H1 (cell line): ENCODE results near the gene F11R. TPM values are rescaled to one million over a fixed set of nuclear protein-coding genes. Genes with fewer than 3 reads are reported as not detected.

ENCODE experiments used
- CTCF ChIA-PET: fragments of 300-600 bp; sonication (Branson Sonifier 250); formaldehyde crosslinking; loops from one replicate; lab custom pipeline; 2021; ENCODE audit not compliant: partially characterized antibody; lab: Charles Lee
- POLR2A ChIA-PET: fragments of 300-600 bp; sonication (Branson Sonifier 250); formaldehyde crosslinking; loops from one replicate; lab custom pipeline; 2021; ENCODE audit warnings: inconsistent platforms; ENCODE audit not compliant: partially characterized antibody; lab: Charles Lee
- DNase-seq, 2 experiments: peaks; one replicate each; pipeline versions ENCODE4 v3.0.0 to v3.0.0-alpha.2; 2010 to 2022; ENCODE audit warnings: low spot score in 2 of 2, low read depth in 1 of 2, mixed read lengths in 1 of 2
- FAIRE-seq: peaks from 2 replicates; lab custom pipeline; 2011; peaks lifted over from hg19 to GRCh38; lab: Jason Lieb, UNC
- H2AFZ ChIP-seq: 2 replicates; pipeline ENCODE4 v1.8.1; 2012; ENCODE audit warnings: low read length, inconsistent platforms
- H2AK5ac ChIP-seq: 2 replicates; pipeline ENCODE4 v1.6.1; 2013; ENCODE audit warnings: low read depth, low read length
- H2BK120ac ChIP-seq: replicated peaks from 2 replicates; pipeline ENCODE3; 2013; ENCODE audit warnings: low read depth, low read length, inconsistent platforms
- H2BK12ac ChIP-seq: 2 replicates; pipeline ENCODE4 v1.6.1; 2013; ENCODE audit warnings: low read depth, low read length
- H2BK15ac ChIP-seq: 2 replicates; pipeline ENCODE4 v1.6.1; 2013; ENCODE audit warnings: low read length
- H2BK20ac ChIP-seq: 2 replicates; pipeline ENCODE4 v1.6.1; 2013; ENCODE audit warnings: low read length
- H2BK5ac ChIP-seq: 2 replicates; pipeline ENCODE4 v1.6.1; 2013; ENCODE audit warnings: low read depth, low read length
- H3K14ac ChIP-seq: 2 replicates; pipeline ENCODE4 v1.6.1; 2013; ENCODE audit warnings: inconsistent platforms; ENCODE audit not compliant: insufficient read length
- H3K18ac ChIP-seq: 2 replicates; pipeline ENCODE4 v1.6.1; 2013; ENCODE audit warnings: low read length; ENCODE audit errors: extremely low read depth
- H3K23ac ChIP-seq: 2 replicates; pipeline ENCODE4 v1.6.1; 2013; ENCODE audit warnings: inconsistent platforms; ENCODE audit not compliant: insufficient read length
- H3K23me2 ChIP-seq: 2 replicates; pipeline ENCODE4 v1.6.1; 2013; ENCODE audit warnings: low read depth, low read length
- H3K27ac ChIP-seq: 2 replicates; pipeline ENCODE4 v1.6.1; 2011; ENCODE audit warnings: low read depth, low read length, inconsistent platforms
- H3K27me3 ChIP-seq, 4 experiments: replicated peaks in 1 of 4; 1 replicate in 1 of 4; 2 replicates in 3 of 4; pipeline versions ENCODE4 v1.6.1 to v1.8.1; 2011 to 2013; ENCODE audit warnings: low read length in 3 of 4, mild to moderate bottlenecking in 3 of 4, inconsistent platforms in 2 of 4, mixed read lengths in 2 of 4, moderate library complexity in 1 of 4; ENCODE audit not compliant: control insufficient read depth in 3 of 4, insufficient read depth in 3 of 4; ENCODE audit errors: extremely low read depth in 1 of 4
- H3K36me3 ChIP-seq, 4 experiments: 2 replicates each; pipeline versions ENCODE4 v1.6.1 to v1.8.1; 2011 to 2013; ENCODE audit warnings: mild to moderate bottlenecking in 4 of 4, low read length in 3 of 4, moderate library complexity in 2 of 4, control low read depth in 1 of 4, inconsistent platforms in 1 of 4; ENCODE audit not compliant: insufficient read depth in 4 of 4, control insufficient read depth in 2 of 4
- H3K4ac ChIP-seq: replicated peaks from 2 replicates; pipeline ENCODE3; 2013; ENCODE audit warnings: low read length, low read depth, mixed read lengths, inconsistent platforms; ENCODE audit not compliant: insufficient read length
- H3K4me1 ChIP-seq, 4 experiments: replicated peaks in 1 of 4; 1 replicate in 1 of 4; 2 replicates in 3 of 4; pipeline versions ENCODE4 v1.6.1 to v1.8.1; 2011 to 2013; ENCODE audit warnings: low read length in 3 of 4, inconsistent platforms in 2 of 4, mixed read lengths in 1 of 4; ENCODE audit not compliant: insufficient read depth in 4 of 4, control insufficient read depth in 3 of 4
- H3K4me2 ChIP-seq, 2 experiments: 2 replicates each; pipeline versions ENCODE4 v1.6.1 to v1.8.1; 2011 to 2013; ENCODE audit warnings: low read depth in 2 of 2, low read length in 2 of 2, control low read depth in 1 of 2, inconsistent platforms in 1 of 2, mild to moderate bottlenecking in 1 of 2; ENCODE audit not compliant: insufficient read depth in 1 of 2
- H3K4me3 ChIP-seq, 4 experiments: fragments of 200-600, 300-600 bp in 1 of 4; sonication (generic), shearing (Covaris generic), sonication (Bioruptor Twin) in 1 of 4; 2 replicates each; pipeline versions ENCODE4 v1.5.1 to v1.8.1; 2011 to 2016; ENCODE audit warnings: low read length in 4 of 4, low read depth in 3 of 4, control low read depth in 2 of 4, inconsistent platforms in 2 of 4, mild to moderate bottlenecking in 2 of 4, mixed read lengths in 1 of 4, moderate library complexity in 1 of 4; ENCODE audit not compliant: insufficient read depth in 2 of 4; ENCODE audit errors: extremely low read depth in 1 of 4
- H3K56ac ChIP-seq: replicated peaks from 2 replicates; pipeline ENCODE3; 2013; ENCODE audit warnings: low read depth, mild to moderate bottlenecking, mixed read lengths, low read length, inconsistent platforms; ENCODE audit not compliant: insufficient read length
- H3K79me1 ChIP-seq: 2 replicates; pipeline ENCODE4 v1.6.1; 2013; ENCODE audit warnings: low read depth, low read length, control low read depth
- H3K79me2 ChIP-seq, 2 experiments: 2 replicates each; pipeline versions ENCODE4 v1.6.1 to v1.8.1; 2012 to 2013; ENCODE audit warnings: low read length in 2 of 2, mild to moderate bottlenecking in 2 of 2, inconsistent platforms in 1 of 2; ENCODE audit not compliant: insufficient read depth in 2 of 2, control insufficient read depth in 1 of 2
- H3K9ac ChIP-seq, 4 experiments: replicated peaks in 1 of 4; 1 replicate in 1 of 4; 2 replicates in 3 of 4; pipeline versions ENCODE4 v1.6.1 to v1.8.1; 2011 to 2013; ENCODE audit warnings: low read depth in 3 of 4, low read length in 3 of 4, control low read depth in 2 of 4, mild to moderate bottlenecking in 2 of 4, moderate library complexity in 2 of 4, inconsistent platforms in 1 of 4; ENCODE audit errors: extremely low read depth in 1 of 4
- H3K9me3 ChIP-seq, 2 experiments: 2 replicates each; pipeline versions ENCODE4 v1.6.1 to v1.8.1; 2012 to 2013; ENCODE audit warnings: mild to moderate bottlenecking in 2 of 2, moderate library complexity in 2 of 2, control low read depth in 1 of 2, inconsistent platforms in 1 of 2, low read depth in 1 of 2, low read length in 1 of 2, mixed read lengths in 1 of 2; ENCODE audit not compliant: insufficient read depth in 2 of 2
- H4K20me1 ChIP-seq, 2 experiments: replicated peaks in 1 of 2; 2 replicates each; pipeline versions ENCODE3 to v1.8.1; 2011 to 2013; ENCODE audit warnings: inconsistent platforms in 2 of 2, low read length in 2 of 2, mild to moderate bottlenecking in 1 of 2; ENCODE audit not compliant: insufficient read depth in 2 of 2, control insufficient read depth in 1 of 2
- H4K5ac ChIP-seq: 2 replicates; pipeline ENCODE4 v1.6.1; 2013; ENCODE audit warnings: low read length, low read depth, mixed read lengths, inconsistent platforms; ENCODE audit not compliant: insufficient read length
- H4K8ac ChIP-seq: 2 replicates; pipeline ENCODE4 v1.8.0; 2013; ENCODE audit warnings: mild to moderate bottlenecking, moderate library complexity, low read length, inconsistent platforms; ENCODE audit not compliant: insufficient read depth; ENCODE audit errors: extremely low read depth
- H4K91ac ChIP-seq: replicated peaks from 2 replicates; pipeline ENCODE3; 2013; ENCODE audit warnings: low read length, mixed read lengths, inconsistent platforms; ENCODE audit not compliant: insufficient read length
- CHD2 ChIP-seq: IDR thresholded peaks from 2 replicates; pipeline ENCODE4 v1.6.1; 2012; ENCODE audit warnings: low read length, improper control_type of control experiment
- NANOG ChIP-seq: IDR thresholded peaks from 2 replicates; pipeline ENCODE4 v1.6.1; 2011; ENCODE audit warnings: low read length, low read depth, mild to moderate bottlenecking, inconsistent platforms; ENCODE audit not compliant: insufficient read depth, poor library complexity, severe bottlenecking
- RBBP5 ChIP-seq: IDR thresholded peaks from 2 replicates; pipeline ENCODE4 v1.7.1; 2012; ENCODE audit warnings: low read depth, mild to moderate bottlenecking, inconsistent platforms, low read length, moderate library complexity, borderline replicate concordance
- SIN3A ChIP-seq, 2 experiments: IDR thresholded peaks in 1 of 2; conservative IDR thresholded peaks in 1 of 2; 2 replicates each; pipeline ENCODE4 v1.6.1; 2011 to 2012; ENCODE audit warnings: low read length in 2 of 2, improper control_type of control experiment in 1 of 2, low read depth in 1 of 2, mild to moderate bottlenecking in 1 of 2
- SRF ChIP-seq: IDR thresholded peaks from 2 replicates; pipeline ENCODE4 v1.6.1; 2011; ENCODE audit warnings: mild to moderate bottlenecking, low read depth, low read length, moderate library complexity
- TAF1 ChIP-seq: IDR thresholded peaks from 2 replicates; pipeline ENCODE4 v1.6.1; 2011; ENCODE audit warnings: mild to moderate bottlenecking, low read depth, low read length
- WGBS, 2 experiments: shearing (Covaris generic) in 1 of 2; methylation state at CpG; one replicate each; pipeline versions ENCODE4 v1.1.6 to v1.1.7; 2013 to 2015; ENCODE audit warnings: low lambda C conversion rate in 2 of 2, mixed read lengths in 2 of 2, inconsistent platforms in 1 of 2, low coverage in 1 of 2, missing lambda C conversion rate in 1 of 2; ENCODE audit not compliant: insufficient replicate concordance in 2 of 2, insufficient coverage in 1 of 2, insufficient read length in 1 of 2; ENCODE audit errors: extremely low coverage in 1 of 2, missing lambda C conversion rate in 1 of 2; 5-methylcytosine and 5-hydroxymethylcytosine counted together
- polyA plus RNA-seq, 7 experiments: library from polyadenylated mRNA; depleted of rRNA in 3 of 7; stranded (reverse) in 5 of 7; unstranded in 2 of 7; fragments of >200 nt in 5 of 7; fragments of 200-250 nt in 2 of 7; gene quantifications; 1 replicate in 5 of 7; 2 replicates in 1 of 7; 4 replicates in 1 of 7; pipeline versions ENCODE4 v1.2.1 to v1.2.3, GENCODE V29; 2011 to 2013; ENCODE audit warnings: missing spikeins in 2 of 7, mixed read lengths in 2 of 7
- total RNA-seq: library from RNA; stranded (reverse); fragmentation: NEBNext Ultra II Directional; extraction: Animal tissue kit (Norgen Biotek cat#: 25700); gene quantifications from 2 replicates; pipeline ENCODE4 v1.2.1, GENCODE V29; 2021

The F11R gene
- total and polyA plus RNA-seq, 2 of the 8 experiments (the other 6 are each of a cell fraction or from before 2014, with no cell fraction given): 159 to 200 TPM

DNA sequence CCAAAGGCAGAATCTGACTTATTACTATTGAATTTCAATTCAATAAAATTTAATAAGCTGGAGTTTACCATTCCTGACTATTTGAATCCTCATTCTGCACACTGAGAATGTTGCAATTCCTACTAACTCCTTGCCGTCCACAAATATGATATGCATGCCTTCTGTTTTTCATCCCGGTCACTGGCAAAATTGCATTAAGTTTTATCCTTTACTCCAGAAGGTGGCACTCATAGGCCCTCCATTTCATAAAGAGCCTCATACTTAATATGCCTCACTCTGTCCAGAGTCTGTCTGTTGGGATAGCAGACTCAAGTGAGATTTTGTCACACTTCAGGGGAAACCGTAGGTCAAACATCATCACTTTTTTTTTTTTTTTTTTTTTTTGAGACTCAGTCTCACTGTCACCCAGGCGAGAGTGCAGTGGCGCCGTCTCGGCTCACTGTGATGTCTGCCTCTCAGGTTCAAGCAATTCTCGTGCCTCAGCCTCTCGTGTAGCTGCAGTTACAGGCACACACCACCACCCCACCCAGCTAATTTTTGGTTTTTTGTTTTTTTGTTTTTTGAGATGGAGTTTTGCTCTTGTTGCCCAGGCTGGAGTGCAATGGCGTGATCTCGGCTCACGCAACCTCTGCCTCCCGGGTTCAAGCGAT, 27.3 kb downstream of the F11R start:
- H4K20me1 ChIP-seq: peaks cover 0 to 3% of the 10 kb centered on the region in 2 experiments
- no peak overlapping the region for H3K56ac ChIP-seq
- H3K36me3 ChIP-seq: peaks cover 10 to 26% (median 12%) of the 10 kb centered on the region in 4 experiments
- no peaks in the 10 kb centered on the region for H3K27me3 ChIP-seq
- H2BK5ac ChIP-seq: no peak overlapping the region
- H3K9me3 ChIP-seq: no peaks in the 10 kb centered on the region
- H2AK5ac ChIP-seq: no peak overlapping the region
- peaks cover 0 to 5% (median 3%) of the 10 kb centered on the region in 4 experiments; a peak in 3 of 7 replicates for H3K4me1 ChIP-seq
- FAIRE-seq (no peak), DNase-seq (no peak)
- H3K79me2 ChIP-seq: no peaks in the 10 kb centered on the region
- H3K4me3 ChIP-seq: no peak overlapping the region
- H3K23me2 ChIP-seq: no peaks in the 10 kb centered on the region
- no peak overlapping the region for H4K91ac ChIP-seq
- TF ChIP-seq RBBP5 (no peak), TAF1 (no peak), NANOG (no peak), SRF (no peak), CHD2 (no peak), SIN3A (conservative IDR thresholded peaks at IDR 0.05 in 1 of 2, IDR thresholded peaks at IDR 0.05 in 1 of 2; ENCODE audit: low read depth in 1 of 2, low read length in 2 of 2) (no peak)
- no peak overlapping the region for H3K4ac ChIP-seq
- no peak overlapping the region for H2BK120ac ChIP-seq
- no peak overlapping the region for H2BK15ac ChIP-seq
- ChIA-PET POLR2A (interaction anchor here (0.7 to 2.2 kb wide), 3 partner anchors 11 to 12 kb away, joined by 3 to 5 read pairs (median 3); no protein-coding TSS in a partner anchor), CTCF (interaction anchor here (0.7 to 1.1 kb wide), 3 partner anchors 9 to 123 kb away, joined by 3 to 4 read pairs (median 3); no protein-coding TSS in a partner anchor)
- H3K18ac ChIP-seq: no peak overlapping the region
- H2BK12ac ChIP-seq: no peak overlapping the region
- H3K9ac ChIP-seq: no peak overlapping the region
- WGBS, 2 experiments: 95% methylated on average over 14 of the region's 14 CpGs; no CpG with 5 or more reads in 1 of the 2 experiments
- no peak overlapping the region for H4K5ac ChIP-seq
- H4K8ac ChIP-seq: no peak overlapping the region
- no peak overlapping the region for H2BK20ac ChIP-seq
- H3K79me1 ChIP-seq: no peaks in the 10 kb centered on the region
- H3K4me2 ChIP-seq: no peak overlapping the region
- no peak overlapping the region for H3K27ac ChIP-seq
- H2AFZ ChIP-seq: no peak overlapping the region
- H3K14ac ChIP-seq: no peak overlapping the region
- H3K23ac ChIP-seq: no peak overlapping the region
